GM20000 (cell line): Measurements from ENCODE around the gene NUP160.
"Not testable (repeated sequence)": the region's sequence is repeated elsewhere in the genome, so short reads cannot be mapped to it uniquely, and the experiment has no call there.

Experiments used
- DNase-seq: peaks from one replicate; pipeline ENCODE4 v3.0.0; 2012; ENCODE audit warnings: low spot score
- TF ChIP-seq, protein P1 (sequence below): IDR thresholded peaks from 2 replicates; pipeline ENCODE4 v1.5.1; 2012; ENCODE audit warnings: mild to moderate bottlenecking, control low read depth; ENCODE audit errors: extremely low read depth, missing control alignments

NUP160 gene

GRCh38 chr11:47886096-47886495 is 37.9 kb upstream of the NUP160 start:
- TF ChIP-seq, protein P1, sequence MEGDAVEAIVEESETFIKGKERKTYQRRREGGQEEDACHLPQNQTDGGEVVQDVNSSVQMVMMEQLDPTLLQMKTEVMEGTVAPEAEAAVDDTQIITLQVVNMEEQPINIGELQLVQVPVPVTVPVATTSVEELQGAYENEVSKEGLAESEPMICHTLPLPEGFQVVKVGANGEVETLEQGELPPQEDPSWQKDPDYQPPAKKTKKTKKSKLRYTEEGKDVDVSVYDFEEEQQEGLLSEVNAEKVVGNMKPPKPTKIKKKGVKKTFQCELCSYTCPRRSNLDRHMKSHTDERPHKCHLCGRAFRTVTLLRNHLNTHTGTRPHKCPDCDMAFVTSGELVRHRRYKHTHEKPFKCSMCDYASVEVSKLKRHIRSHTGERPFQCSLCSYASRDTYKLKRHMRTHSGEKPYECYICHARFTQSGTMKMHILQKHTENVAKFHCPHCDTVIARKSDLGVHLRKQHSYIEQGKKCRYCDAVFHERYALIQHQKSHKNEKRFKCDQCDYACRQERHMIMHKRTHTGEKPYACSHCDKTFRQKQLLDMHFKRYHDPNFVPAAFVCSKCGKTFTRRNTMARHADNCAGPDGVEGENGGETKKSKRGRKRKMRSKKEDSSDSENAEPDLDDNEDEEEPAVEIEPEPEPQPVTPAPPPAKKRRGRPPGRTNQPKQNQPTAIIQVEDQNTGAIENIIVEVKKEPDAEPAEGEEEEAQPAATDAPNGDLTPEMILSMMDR: no peak
- DNase-seq: no peak

GRCh38 chr11:47882437-47882836 is 34.3 kb upstream of the NUP160 start:
- DNase-seq: not testable (repeated sequence)

GRCh38 chr11:47881145-47881544 is 33.0 kb upstream of the NUP160 start:
- TF ChIP-seq, protein P1: no peak
- DNase-seq: no peak

DNA sequence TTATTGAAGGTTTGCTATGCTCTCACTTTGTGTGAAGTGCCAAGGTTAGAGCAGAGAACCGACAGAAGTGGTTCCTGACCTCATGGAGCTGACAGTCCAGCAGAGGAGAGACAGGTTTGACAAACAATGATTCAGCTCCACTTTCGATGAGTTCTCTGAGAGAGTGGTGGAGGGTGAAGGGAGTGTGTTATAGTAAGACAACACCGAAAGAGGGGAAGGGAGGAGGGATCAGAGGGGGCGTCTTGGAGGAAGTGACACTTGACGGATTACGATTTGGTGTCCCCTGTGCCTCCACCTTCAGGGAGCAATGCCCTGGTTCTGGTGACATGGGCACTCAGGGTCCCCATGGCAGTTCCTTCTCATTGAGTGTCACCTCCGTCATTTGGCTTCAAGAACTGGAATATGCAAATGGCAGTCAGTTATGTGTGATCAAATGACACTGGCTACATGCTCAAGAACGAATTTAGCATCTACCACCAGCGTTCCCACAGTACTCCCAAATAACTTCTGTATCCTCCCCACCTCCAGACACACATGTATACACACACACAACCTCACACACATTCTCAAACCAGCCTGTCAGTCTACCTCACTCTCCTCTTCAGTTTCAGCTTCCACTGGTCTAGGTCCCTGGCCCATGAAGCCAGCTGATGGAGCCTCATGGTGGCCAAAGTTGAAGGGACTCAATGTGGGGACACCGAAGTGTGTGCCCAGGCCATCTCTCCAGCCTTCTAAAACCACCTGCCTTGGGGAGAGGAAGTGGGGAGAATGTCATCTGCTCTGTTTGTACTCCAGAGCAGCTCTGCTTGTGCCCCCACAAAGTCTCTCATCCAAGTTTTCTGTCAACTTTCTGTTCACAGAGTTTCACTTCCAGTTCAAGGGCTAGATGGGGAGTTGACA is 31.4 kb upstream of the NUP160 start:
- TF ChIP-seq, protein P1: no peak
- peak; percentile 27 for DNase-seq

DNA sequence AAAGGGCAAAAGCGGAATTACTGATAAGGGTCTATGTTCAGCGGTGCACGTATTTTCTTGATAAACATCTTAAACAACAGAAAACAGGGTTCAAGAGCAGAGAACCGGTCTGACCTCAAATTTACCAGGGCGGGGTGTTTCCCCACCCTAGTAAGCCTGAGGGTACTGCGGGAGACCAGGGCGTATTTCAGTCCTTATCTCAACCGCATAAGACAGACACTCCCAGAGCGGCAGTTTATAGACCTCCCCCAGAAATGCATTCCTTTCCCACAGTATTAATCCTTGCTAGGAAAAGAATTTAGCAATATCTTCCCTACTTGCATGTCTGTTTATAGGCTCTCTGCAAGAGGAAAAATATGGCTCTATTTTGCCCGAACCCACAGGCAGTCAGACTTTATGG is 27.7 kb upstream of the NUP160 start:
- not testable (repeated sequence) for DNase-seq

DNA sequence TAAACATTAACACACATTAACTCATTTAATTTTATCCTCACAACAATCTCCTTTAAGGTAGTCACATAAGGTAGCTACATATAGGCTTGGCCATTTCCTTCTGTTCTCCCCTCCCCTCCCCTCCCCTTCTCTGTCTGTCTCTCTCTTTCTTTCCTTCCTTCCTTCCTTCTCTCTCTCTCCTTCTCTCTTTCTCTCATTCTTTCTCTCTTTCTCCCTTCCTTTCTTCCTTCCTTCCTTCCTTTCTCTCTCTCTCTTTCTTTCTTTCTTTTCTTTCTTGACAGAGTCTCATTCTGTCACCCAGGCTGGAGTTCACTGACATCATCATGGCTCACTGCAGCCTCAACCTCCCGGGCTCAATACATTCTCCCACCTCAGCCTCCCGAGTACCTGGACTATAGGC is 22.3 kb upstream of the NUP160 start:
- DNase-seq: no peak
- TF ChIP-seq, protein P1: no peak

DNA sequence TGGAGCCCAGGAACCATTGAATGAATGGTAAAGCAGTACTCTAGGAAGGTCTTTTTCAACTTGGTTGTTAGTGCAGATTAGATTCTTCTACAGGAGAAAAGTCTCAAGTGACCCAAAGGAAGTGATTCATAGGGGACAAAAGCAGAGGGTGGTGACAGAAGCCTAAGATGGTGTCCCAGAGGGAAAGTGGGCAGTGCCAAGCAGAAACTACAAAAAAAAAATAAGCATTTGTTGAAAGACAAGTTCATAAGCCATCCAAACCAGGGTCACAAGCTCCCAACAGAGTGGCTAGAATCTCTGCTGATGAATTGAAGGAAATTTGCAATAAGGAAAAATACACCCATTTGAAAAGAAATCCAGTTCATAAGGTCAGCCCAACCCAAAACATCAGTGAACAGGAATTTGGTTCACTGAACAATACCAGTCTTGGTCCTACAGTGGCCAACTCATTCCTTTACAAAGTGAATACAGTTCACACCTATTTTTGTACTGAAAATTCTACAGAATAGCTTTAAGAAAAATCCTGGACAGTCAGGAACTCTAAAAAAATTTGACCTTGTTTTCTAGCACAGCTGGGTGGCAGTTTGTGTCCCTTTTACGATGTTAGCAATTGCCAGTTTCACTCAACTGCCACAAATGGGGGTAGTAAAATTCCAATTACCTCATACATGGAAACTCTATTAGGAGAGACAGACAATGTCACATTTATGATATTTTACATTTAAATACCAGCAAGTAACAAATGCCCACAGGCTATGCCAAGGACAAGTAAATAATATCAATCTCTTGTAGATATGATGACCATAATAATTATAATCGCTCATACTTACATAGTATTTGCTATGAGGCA is 21.6 kb upstream of the NUP160 start:
- no peak for DNase-seq
- TF ChIP-seq, protein P1: no peak

DNA sequence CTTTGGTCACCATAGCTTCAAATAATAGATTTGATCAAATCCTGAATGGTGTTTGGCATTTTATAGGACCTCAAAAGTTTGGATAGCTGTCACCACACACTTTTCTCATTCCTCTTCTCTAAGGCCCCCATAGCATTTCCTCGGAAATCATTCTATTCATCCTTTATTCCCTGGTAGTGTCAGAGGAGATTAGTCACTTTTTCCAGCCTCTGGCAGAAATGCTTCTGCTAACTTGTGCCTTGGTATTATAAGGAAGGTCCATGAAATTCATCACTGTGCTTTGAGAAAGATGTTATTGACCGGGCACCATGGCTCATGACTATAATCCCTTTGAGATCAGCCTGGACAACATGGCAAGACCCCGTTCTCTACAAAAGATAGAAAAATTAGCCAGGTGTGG is 19.7 kb upstream of the NUP160 start:
- DNase-seq: no peak
- TF ChIP-seq, protein P1: no peak

GRCh38 chr11:47866892-47867291 is 18.7 kb upstream of the NUP160 start:
- not testable (repeated sequence) for DNase-seq
